Chondrocyte (in vitro differentiated cells): Measurements from ENCODE around the gene LARP4B. TPM values are rescaled to one million over a fixed set of nuclear protein-coding genes. Genes with fewer than 3 reads are reported as not detected.

Experiments used
- DNase-seq: peaks from one replicate; pipeline ENCODE4 v3.0.0; 2021; ENCODE audit warnings: mixed read lengths, low spot score
- H3K27ac Mint-ChIP-seq: one replicate; pipeline ENCODE4 v1.8.0; 2021; ENCODE audit warnings: mild to moderate bottlenecking, moderate library complexity, mixed read lengths; ENCODE audit not compliant: unreplicated experiment
- H3K27me3 Mint-ChIP-seq: 2 replicates; pipeline ENCODE4 v1.8.0; 2021; ENCODE audit warnings: low read depth, mixed read lengths
- H3K36me3 Mint-ChIP-seq: 2 replicates; pipeline ENCODE4 v1.8.0; 2021; ENCODE audit warnings: low read depth, mixed read lengths
- H3K4me1 Mint-ChIP-seq: 2 replicates; pipeline ENCODE4 v1.8.0; 2021; ENCODE audit warnings: low read depth, mild to moderate bottlenecking, mixed read lengths
- H3K4me3 Mint-ChIP-seq: one replicate; pipeline ENCODE4 v1.8.0; 2021; ENCODE audit warnings: mild to moderate bottlenecking, moderate library complexity, mixed read lengths; ENCODE audit not compliant: unreplicated experiment
- H3K9me3 Mint-ChIP-seq: 2 replicates; pipeline ENCODE4 v1.8.0; 2021; ENCODE audit warnings: low read depth, mixed read lengths
- total RNA-seq: library from RNA; stranded (reverse); gene quantifications from 3 replicates; pipeline ENCODE4 v1.2.1, GENCODE V29; 2021
- TF ChIP-seq, protein P1 (sequence below): fragments of 200-600 bp; sonication (generic); IDR thresholded peaks from 2 replicates; pipeline ENCODE4 v1.5.0; 2021; ENCODE audit warnings: antibody characterized with exemption, mild to moderate bottlenecking, moderate library complexity

LARP4B gene
- total RNA-seq, 1 donor from 2014 or later, result 67.1 TPM

DNA sequence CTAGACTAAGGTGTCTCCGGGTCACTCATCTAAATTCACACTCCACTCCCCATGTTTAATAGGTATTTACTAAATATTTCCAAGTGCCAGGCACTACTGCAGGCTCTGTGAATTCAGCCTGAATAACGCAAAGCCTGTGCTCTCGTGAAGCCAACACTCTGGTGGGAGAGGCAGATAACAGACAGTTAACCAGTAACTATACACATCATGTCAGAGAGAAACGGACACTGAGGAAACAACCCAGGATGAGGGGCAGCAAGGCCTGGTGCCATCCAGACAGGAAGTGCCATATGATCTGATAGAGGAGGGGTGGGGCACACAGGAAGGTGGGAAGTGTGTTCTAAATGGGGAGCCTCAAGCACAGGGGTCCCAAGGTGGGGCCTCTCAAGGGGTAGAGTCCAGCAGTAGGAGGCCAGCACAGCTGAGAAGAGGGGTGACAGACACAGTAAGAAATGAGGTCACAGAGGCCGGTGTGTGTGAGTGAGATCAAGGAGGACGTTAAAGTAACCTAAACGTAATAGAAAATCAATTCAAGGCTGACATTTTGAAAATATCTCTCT lies 85.3 kb downstream of the LARP4B start:
- H3K36me3 Mint-ChIP-seq, result peaks cover 24% of the 10 kb centered on the region

DNA sequence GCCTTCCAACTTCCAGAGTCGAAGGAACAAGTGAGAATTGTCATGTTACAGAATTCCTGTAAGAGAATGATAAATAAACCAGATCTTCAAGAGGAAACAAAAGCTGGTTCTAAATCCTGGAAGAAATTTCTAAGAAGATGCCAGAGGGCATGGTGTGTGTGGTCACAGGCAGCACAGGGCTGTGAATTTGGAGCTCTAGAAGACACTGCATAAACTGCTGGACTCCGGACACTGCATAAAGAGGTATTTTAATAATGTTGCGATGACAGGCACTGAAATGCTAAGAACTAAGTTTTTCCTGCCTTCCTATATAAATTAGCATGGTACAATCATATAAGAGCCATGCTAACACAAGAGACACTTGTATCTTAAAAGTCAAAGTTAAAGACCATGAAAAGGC lies 86.0 kb downstream of the LARP4B start:
- Mint-ChIP-seq H3K9me3 (peaks cover 13% of the 10 kb centered on the region), H3K27me3 (no peaks in the 10 kb centered on the region), H3K4me3 (no peak overlapping the region), H3K36me3 (peaks cover 26% of the 10 kb centered on the region), H3K4me1 (peaks cover 50% of the 10 kb centered on the region), H3K27ac (peak overlapping the region; percentile 86)
- DNase-seq, result no peak
- TF ChIP-seq, protein P1, sequence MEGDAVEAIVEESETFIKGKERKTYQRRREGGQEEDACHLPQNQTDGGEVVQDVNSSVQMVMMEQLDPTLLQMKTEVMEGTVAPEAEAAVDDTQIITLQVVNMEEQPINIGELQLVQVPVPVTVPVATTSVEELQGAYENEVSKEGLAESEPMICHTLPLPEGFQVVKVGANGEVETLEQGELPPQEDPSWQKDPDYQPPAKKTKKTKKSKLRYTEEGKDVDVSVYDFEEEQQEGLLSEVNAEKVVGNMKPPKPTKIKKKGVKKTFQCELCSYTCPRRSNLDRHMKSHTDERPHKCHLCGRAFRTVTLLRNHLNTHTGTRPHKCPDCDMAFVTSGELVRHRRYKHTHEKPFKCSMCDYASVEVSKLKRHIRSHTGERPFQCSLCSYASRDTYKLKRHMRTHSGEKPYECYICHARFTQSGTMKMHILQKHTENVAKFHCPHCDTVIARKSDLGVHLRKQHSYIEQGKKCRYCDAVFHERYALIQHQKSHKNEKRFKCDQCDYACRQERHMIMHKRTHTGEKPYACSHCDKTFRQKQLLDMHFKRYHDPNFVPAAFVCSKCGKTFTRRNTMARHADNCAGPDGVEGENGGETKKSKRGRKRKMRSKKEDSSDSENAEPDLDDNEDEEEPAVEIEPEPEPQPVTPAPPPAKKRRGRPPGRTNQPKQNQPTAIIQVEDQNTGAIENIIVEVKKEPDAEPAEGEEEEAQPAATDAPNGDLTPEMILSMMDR, result no peak

More for the DNA sequence above, 85.3 kb downstream of the LARP4B start:
- H3K4me3 Mint-ChIP-seq, result no peak overlapping the region
- TF ChIP-seq, protein P1, result no peak
- no peak for DNase-seq
- peaks cover 17% of the 10 kb centered on the region for H3K9me3 Mint-ChIP-seq
- H3K27ac Mint-ChIP-seq, result peak overlapping the region; percentile 86
- H3K27me3 Mint-ChIP-seq, result no peaks in the 10 kb centered on the region
- peaks cover 50% of the 10 kb centered on the region for H3K4me1 Mint-ChIP-seq

DNA sequence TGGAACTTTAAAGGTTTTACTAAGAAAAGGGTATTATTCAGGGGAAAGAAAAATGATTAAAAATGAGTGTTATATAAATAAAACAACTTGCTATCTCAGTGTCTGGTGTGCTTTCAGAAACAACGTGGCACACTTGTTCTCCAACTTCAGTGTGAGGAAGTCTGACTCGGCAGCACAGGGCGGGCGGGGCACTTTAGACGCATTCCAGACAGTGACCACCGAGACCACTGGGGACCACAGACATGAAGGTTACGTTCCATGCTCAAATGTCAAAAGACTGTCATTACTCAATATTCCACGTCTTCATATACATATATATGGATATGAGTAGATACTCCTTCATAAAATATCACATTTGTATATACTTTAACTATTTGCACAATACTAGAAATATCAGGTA lies 87.0 kb downstream of the LARP4B start:
- Mint-ChIP-seq H3K27me3 (no peaks in the 10 kb centered on the region), H3K4me3 (no peak overlapping the region), H3K9me3 (peaks cover 3% of the 10 kb centered on the region), H3K4me1 (peaks cover 50% of the 10 kb centered on the region), H3K27ac (peak overlapping the region; percentile 86), H3K36me3 (peaks cover 21% of the 10 kb centered on the region)
- no peak for DNase-seq
- TF ChIP-seq, protein P1, result no peak

DNA sequence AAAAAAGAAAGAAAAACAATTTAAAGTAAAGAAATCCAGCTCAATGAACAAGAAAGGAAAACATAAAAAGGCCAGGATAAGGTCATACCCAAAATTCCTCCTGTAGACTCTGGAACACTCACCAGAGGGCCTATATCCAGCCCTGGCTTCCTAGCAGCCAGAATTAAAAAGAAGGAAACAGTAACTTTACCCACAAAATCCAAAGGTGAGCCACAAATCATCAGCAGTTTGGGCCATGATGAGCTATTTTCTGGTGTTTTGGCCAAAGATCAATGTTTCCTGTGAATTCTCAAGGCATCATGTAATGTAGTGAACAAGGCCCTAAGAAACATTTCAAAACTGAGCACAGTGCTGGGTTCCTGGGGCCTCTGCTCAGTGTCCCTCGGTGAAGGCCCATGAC lies 87.8 kb downstream of the LARP4B start:
- Mint-ChIP-seq H3K27ac (peak overlapping the region; percentile 86), H3K4me3 (no peak overlapping the region), H3K27me3 (no peaks in the 10 kb centered on the region), H3K9me3 (no peaks in the 10 kb centered on the region), H3K4me1 (peaks cover 48% of the 10 kb centered on the region), H3K36me3 (peaks cover 21% of the 10 kb centered on the region)
- TF ChIP-seq, protein P1, result peak; percentile 56
- DNase-seq, result no peak

DNA sequence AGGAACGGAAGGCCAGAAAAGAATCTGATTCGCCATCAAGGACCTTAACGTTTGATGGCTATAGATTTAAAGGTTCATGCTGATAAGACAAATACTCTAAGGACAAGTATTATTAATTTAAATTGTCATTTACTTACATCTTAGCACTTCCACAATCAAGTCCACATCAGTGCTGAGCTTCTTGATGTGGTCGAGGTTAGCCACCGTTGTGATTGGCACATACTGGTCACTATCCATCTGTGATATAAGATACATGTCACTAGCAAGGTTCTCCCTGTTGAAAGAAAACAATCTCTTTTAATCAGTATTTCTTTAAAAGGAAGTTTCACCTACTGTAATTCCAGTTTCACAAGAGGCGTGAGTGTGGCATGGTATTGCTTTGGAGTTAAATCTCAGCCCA lies 88.7 kb downstream of the LARP4B start:
- DNase-seq, result no peak
- no peak overlapping the region for H3K4me3 Mint-ChIP-seq
- no peaks in the 10 kb centered on the region for H3K27me3 Mint-ChIP-seq
- no peaks in the 10 kb centered on the region for H3K9me3 Mint-ChIP-seq
- peaks cover 42% of the 10 kb centered on the region for H3K4me1 Mint-ChIP-seq
- H3K36me3 Mint-ChIP-seq, result peaks cover 22% of the 10 kb centered on the region
- TF ChIP-seq, protein P1, result no peak
- no peak overlapping the region for H3K27ac Mint-ChIP-seq
